HEK293T (cell line): ENCODE results near the gene ADAMTS10.

Experiments used
- BHLHE40 ChIP-seq: fragments of 450-650 bp; IDR thresholded peaks from 2 replicates; pipeline ENCODE4 v1.6.1; 2016; ENCODE audit warnings: mild to moderate bottlenecking, moderate library complexity, borderline replicate concordance
- CTBP1 ChIP-seq: fragments of 450-650 bp; IDR thresholded peaks from 2 replicates; pipeline ENCODE4 v1.6.1; 2016; ENCODE audit warnings: borderline replicate concordance
- ELF4 ChIP-seq: fragments of 450-650 bp; IDR thresholded peaks from 2 replicates; pipeline ENCODE4 v1.6.1; 2017; ENCODE audit warnings: antibody characterized with exemption
- FOXA1 ChIP-seq: fragments of 450-650 bp; IDR thresholded peaks from 2 replicates; pipeline ENCODE4 v1.6.1; 2016; ENCODE audit warnings: mild to moderate bottlenecking
- FOXK2 ChIP-seq: fragments of 450-650 bp; IDR thresholded peaks from 2 replicates; pipeline ENCODE4 v1.6.1; 2016; ENCODE audit warnings: mild to moderate bottlenecking
- FOXM1 ChIP-seq: fragments of 450-650 bp; IDR thresholded peaks from 2 replicates; pipeline ENCODE4 v1.6.1; 2017; ENCODE audit warnings: mild to moderate bottlenecking, borderline replicate concordance
- HDGF ChIP-seq: fragments of 450-650 bp; IDR thresholded peaks from 2 replicates; pipeline ENCODE4 v1.6.1; 2017; ENCODE audit warnings: antibody characterized with exemption, borderline replicate concordance
- L3MBTL2 ChIP-seq: fragments of 450-650 bp; conservative IDR thresholded peaks from 2 replicates; pipeline ENCODE4 v1.6.1; 2016; ENCODE audit warnings: mild to moderate bottlenecking
- NFRKB ChIP-seq: fragments of 450-650 bp; IDR thresholded peaks from 2 replicates; pipeline ENCODE4 v1.6.1; 2016; ENCODE audit warnings: mild to moderate bottlenecking, moderate library complexity
- SP1 ChIP-seq: fragments of 450-650 bp; IDR thresholded peaks from 2 replicates; pipeline ENCODE4 v1.6.1; 2017
- TARDBP ChIP-seq: fragments of 450-650 bp; IDR thresholded peaks from 2 replicates; pipeline ENCODE4 v1.6.1; 2016
- ZNF384 ChIP-seq: fragments of 450-650 bp; IDR thresholded peaks from 2 replicates; pipeline ENCODE4 v1.6.1; 2016

- TF ChIP-seq CTBP1 (no peak), SP1 (no peak), ZNF384 (no peak), TARDBP (no peak), BHLHE40 (no peak), FOXA1 (no peak), L3MBTL2 (no peak), NFRKB (no peak), HDGF (no peak), FOXM1 (no peak), FOXK2 (no peak), ELF4 (no peak)
Measured at GRCh38 chr19:8566855-8567254, 43.7 kb downstream of the ADAMTS10 start.
